Central memory CD8-positive, alpha-beta T cell (primary cell): Measurements from ENCODE around the gene FGR.

Experiments
- ATAC-seq: fragments of 150-1000 bp; cut with Tn5 transposase; replicated peaks from 2 replicates; pipeline ENCODE4 v1.10.0; 2022; ENCODE audit warnings: mild to moderate bottlenecking, moderate FRiP score, moderate number of reproducible peaks; ENCODE audit not compliant: poor library complexity, severe bottlenecking; ENCODE audit errors: extremely low read depth
- DNase-seq, 2 donors: peaks; one replicate each; pipeline ENCODE4 v3.0.0; 2021; ENCODE audit warnings: low spot score in 2 of 2
- H3K27ac Mint-ChIP-seq: one replicate; pipeline ENCODE4 v1.8.0; 2022; ENCODE audit warnings: low read depth, mild to moderate bottlenecking, moderate library complexity, mixed read lengths
- H3K27me3 Mint-ChIP-seq: one replicate; pipeline ENCODE4 v1.8.0; 2022; ENCODE audit warnings: mixed read lengths
- H3K36me3 Mint-ChIP-seq: one replicate; pipeline ENCODE4 v1.8.0; 2022; ENCODE audit warnings: mild to moderate bottlenecking, moderate library complexity, mixed read lengths; ENCODE audit not compliant: insufficient read depth
- H3K4me1 Mint-ChIP-seq: one replicate; pipeline ENCODE4 v1.8.0; 2022; ENCODE audit warnings: mixed read lengths
- H3K4me3 Mint-ChIP-seq: one replicate; pipeline ENCODE4 v1.8.0; 2022; ENCODE audit warnings: mild to moderate bottlenecking, moderate library complexity, mixed read lengths
- H3K9me3 Mint-ChIP-seq: one replicate; pipeline ENCODE4 v1.8.0; 2022; ENCODE audit warnings: mixed read lengths

FGR gene

GRCh38 chr1:27596986-27597385 lies 38.0 kb downstream of the FGR start:
- Mint-ChIP-seq H3K27ac (no peak overlapping the region), H3K4me3 (no peak overlapping the region), H3K27me3 (no peaks in the 10 kb centered on the region), H3K36me3 (no peaks in the 10 kb centered on the region), H3K9me3 (no peaks in the 10 kb centered on the region), H3K4me1 (peaks cover 21% of the 10 kb centered on the region)
- ATAC-seq (no peak), DNase-seq (no peak)

GRCh38 chr1:27596261-27596660 lies 38.7 kb downstream of the FGR start:
- H3K4me1 Mint-ChIP-seq = peaks cover 21% of the 10 kb centered on the region
- ATAC-seq = no peak

DNA sequence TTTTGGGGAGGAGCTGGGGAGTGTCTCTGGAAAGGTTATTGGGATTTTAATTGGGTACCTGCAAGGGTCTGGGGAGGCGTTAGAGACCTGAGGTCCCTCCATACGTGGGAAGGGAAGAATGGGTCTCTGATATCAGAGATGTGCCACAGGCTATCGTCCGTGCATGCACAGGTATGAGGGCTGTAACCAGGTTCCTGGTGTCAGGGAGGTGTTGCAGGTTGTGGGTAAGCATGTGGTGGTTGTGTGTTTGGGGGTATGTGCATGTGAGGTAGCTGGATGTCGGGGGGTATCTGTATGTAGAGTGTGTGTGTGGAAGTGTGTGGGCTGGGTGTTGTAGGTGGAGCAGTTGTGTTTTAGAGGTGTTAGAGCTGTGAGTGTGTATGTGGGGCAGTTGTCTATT lies 39.4 kb downstream of the FGR start:
- H3K27me3 Mint-ChIP-seq = no peaks in the 10 kb centered on the region
- H3K9me3 Mint-ChIP-seq = no peaks in the 10 kb centered on the region
- DNase-seq (no peak), ATAC-seq (peak; percentile 45)
- H3K4me3 Mint-ChIP-seq = no peak overlapping the region
- H3K27ac Mint-ChIP-seq = no peak overlapping the region
- peaks cover 15% of the 10 kb centered on the region for H3K4me1 Mint-ChIP-seq
- H3K36me3 Mint-ChIP-seq = no peaks in the 10 kb centered on the region

More at GRCh38 chr1:27596261-27596660, 38.7 kb downstream of the FGR start:
- Mint-ChIP-seq H3K27me3 (no peaks in the 10 kb centered on the region), H3K36me3 (no peaks in the 10 kb centered on the region), H3K9me3 (no peaks in the 10 kb centered on the region), H3K4me3 (no peak overlapping the region), H3K27ac (no peak overlapping the region)
- no peak for DNase-seq

- Mint-ChIP-seq H3K27me3 (no peaks in the 10 kb centered on the region), H3K4me1 (peaks cover 8% of the 10 kb centered on the region), H3K9me3 (no peaks in the 10 kb centered on the region), H3K36me3 (no peaks in the 10 kb centered on the region), H3K4me3 (no peak overlapping the region), H3K27ac (no peak overlapping the region)
- DNase-seq (no peak), ATAC-seq (peak; percentile 64)
These were observed 40.1 kb downstream of the FGR start for GRCh38 chr1:27594564-27595510.

GRCh38 chr1:27593678-27594563 lies 41.1 kb downstream of the FGR start:
- Mint-ChIP-seq H3K9me3 (no peaks in the 10 kb centered on the region), H3K36me3 (no peaks in the 10 kb centered on the region), H3K4me1 (peaks cover 5% of the 10 kb centered on the region), H3K4me3 (no peak overlapping the region), H3K27ac (no peak overlapping the region), H3K27me3 (no peaks in the 10 kb centered on the region)
- no peak for DNase-seq
- ATAC-seq = no peak

DNA sequence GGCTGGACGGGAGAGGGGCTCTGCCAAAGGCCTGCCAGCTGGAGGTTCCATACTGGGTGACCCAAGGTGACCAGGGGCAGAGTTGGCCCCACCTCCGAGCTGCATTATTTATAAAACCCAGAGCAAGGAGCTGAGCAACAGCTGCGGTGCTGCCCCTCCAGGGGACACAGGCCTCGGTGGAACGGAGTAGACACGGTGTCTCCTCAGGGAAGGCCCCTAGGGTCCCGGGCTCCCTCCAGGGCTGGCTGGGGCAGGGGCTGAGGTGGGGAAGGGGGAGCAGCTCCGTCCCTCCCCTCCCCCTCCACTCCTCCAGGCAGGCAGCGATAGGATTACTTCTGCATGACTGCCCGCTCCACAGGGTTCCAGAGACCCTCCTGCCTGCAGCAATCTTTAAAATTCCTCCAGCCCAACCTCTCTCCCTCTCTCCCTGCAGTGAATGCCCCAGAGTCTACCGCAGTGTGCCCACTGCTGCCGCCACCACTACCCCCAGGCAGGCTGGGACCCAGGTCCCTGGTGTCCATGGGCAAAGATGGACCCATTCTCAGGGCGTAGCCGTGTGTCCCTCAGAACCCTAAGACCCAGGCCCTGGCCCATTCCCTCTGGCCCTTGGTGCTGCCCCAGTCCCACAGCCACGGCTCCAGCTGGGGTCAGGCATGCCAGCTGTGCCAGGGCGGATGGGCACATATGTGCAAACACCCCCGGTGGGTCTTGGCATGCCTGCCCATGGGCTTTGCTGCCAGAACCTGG lies 41.9 kb downstream of the FGR start:
- no peak for ATAC-seq
- Mint-ChIP-seq H3K27ac (no peak overlapping the region), H3K4me1 (no peaks in the 10 kb centered on the region), H3K4me3 (no peak overlapping the region), H3K27me3 (no peaks in the 10 kb centered on the region), H3K36me3 (no peaks in the 10 kb centered on the region), H3K9me3 (no peaks in the 10 kb centered on the region)
- DNase-seq = no peak

- Mint-ChIP-seq H3K36me3 (no peaks in the 10 kb centered on the region), H3K27me3 (no peaks in the 10 kb centered on the region), H3K27ac (no peak overlapping the region), H3K4me3 (no peak overlapping the region), H3K9me3 (no peaks in the 10 kb centered on the region), H3K4me1 (no peaks in the 10 kb centered on the region)
- DNase-seq = no peak
- ATAC-seq = no peak
These were observed 42.6 kb downstream of the FGR start for GRCh38 chr1:27592232-27592930.

DNA sequence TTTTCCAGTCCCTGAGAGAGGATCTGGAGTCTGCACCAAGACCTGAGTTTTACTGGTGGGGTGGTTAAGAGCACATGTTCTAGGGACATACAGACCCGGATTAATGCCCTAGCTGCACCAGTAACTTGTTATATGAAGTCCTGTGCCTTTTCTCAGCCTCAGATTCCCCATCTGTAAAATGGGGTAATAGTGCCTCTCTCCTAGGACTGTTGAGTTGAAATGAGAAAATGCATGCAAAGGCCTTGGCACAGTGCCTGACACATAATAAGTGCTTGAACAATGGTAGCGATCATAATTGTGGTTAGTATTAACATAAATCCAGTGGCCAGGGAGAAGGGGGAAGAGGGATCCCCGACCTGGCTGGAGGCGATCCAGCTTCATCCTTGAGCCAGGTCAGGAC lies 43.4 kb downstream of the FGR start:
- no peak overlapping the region for H3K4me3 Mint-ChIP-seq
- H3K27ac Mint-ChIP-seq = no peak overlapping the region

DNA sequence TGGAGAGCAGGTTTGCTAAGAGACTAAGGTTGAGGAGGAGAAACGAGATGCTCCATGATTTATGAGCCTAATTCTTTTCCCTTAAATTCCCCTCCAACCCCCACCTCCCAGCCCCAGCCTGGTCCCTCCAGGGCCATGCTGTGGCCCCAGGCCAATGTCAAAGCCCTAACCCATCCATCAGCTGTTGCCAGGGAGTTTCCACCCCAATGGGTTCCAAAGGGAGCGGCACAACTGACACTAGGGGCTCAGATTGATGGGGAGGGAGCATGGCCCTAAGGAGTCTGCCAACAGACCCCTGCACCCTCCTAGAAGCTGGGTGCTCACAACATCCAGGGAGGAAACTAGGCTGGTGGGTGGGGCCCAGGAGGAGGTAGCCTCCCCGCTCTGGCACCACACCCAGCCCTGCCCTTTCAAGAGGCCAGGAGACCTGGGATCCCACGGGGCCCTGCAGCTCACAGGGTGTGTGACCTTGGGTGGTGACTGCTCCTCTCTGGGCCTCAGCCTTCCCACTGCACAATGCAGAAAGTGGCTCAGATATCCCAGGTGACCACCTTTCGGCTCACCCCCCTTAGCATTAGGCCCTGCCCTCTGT lies 44.0 kb downstream of the FGR start:
- no peak for ATAC-seq
- no peak overlapping the region for H3K4me3 Mint-ChIP-seq
- no peaks in the 10 kb centered on the region for H3K27me3 Mint-ChIP-seq
- H3K27ac Mint-ChIP-seq = no peak overlapping the region
- no peak for DNase-seq
- no peaks in the 10 kb centered on the region for H3K9me3 Mint-ChIP-seq
- H3K36me3 Mint-ChIP-seq = no peaks in the 10 kb centered on the region
- no peaks in the 10 kb centered on the region for H3K4me1 Mint-ChIP-seq

More for the DNA sequence above, 43.4 kb downstream of the FGR start:
- Mint-ChIP-seq H3K36me3 (no peaks in the 10 kb centered on the region), H3K9me3 (no peaks in the 10 kb centered on the region), H3K27me3 (no peaks in the 10 kb centered on the region), H3K4me1 (no peaks in the 10 kb centered on the region)
- ATAC-seq (no peak), DNase-seq (no peak)

DNA sequence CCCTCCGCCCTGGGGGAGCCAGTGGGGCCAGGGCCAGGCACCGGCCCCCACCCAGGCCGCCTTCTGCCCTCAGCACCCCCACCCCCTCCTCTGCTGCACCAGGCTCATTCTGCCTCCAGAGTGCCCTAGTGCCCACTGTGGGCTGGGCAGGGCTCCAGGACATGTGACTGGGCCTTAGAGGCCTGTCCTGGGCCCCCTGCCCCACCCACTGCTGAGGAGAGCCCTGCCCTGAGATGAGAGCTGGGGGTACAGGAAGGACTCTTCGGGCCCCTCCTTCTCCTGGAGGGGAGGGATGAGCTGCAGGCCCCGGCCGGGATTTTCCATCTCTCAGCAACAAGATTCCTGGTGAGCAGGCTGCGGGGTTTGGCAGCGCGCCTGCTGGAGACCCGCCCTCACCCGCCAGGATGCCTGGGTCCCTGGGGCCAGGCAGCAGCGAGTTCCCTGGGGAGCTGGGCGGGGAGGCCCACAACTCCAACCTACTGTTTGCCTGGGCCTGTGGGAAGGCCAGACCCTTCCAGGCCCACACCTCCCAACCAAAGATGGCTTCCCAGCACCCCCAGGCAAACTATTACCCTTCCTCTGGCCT lies 45.1 kb downstream of the FGR start:
- no peak for ATAC-seq
- Mint-ChIP-seq H3K9me3 (no peaks in the 10 kb centered on the region), H3K36me3 (no peaks in the 10 kb centered on the region), H3K27ac (no peak overlapping the region), H3K4me1 (no peaks in the 10 kb centered on the region), H3K27me3 (no peaks in the 10 kb centered on the region), H3K4me3 (no peak overlapping the region)
- no peak for DNase-seq

- ATAC-seq (no peak), DNase-seq (no peak)
- Mint-ChIP-seq H3K4me3 (no peak overlapping the region), H3K9me3 (no peaks in the 10 kb centered on the region), H3K36me3 (no peaks in the 10 kb centered on the region), H3K27ac (no peak overlapping the region), H3K4me1 (no peaks in the 10 kb centered on the region), H3K27me3 (no peaks in the 10 kb centered on the region)
These were observed 45.5 kb downstream of the FGR start for GRCh38 chr1:27589441-27589840.
